Esophagus muscularis mucosa (tissue), 4 donors: Measurements from ENCODE around the gene KPTN. TPM values are rescaled to one million over a fixed set of nuclear protein-coding genes. Genes with fewer than 3 reads are reported as not detected.

Source experiments
- DNase-seq: peaks from one replicate; pipeline ENCODE4 v3.0.0-alpha.2; 2017; ENCODE audit errors: extremely low spot score
- H3K27ac ChIP-seq, 4 donors: fragments of 200-600 bp; sonication (generic); replicated peaks in 1 of 4; 1 replicate in 3 of 4; 2 replicates in 1 of 4; pipeline ENCODE4 v1.5.1; 2016 to 2019; ENCODE audit warnings: mild to moderate bottlenecking in 1 of 4
- H3K27me3 ChIP-seq, 4 donors: fragments of 200-600 bp; sonication (generic); one replicate each; pipeline versions ENCODE4 v1.5.1 to v1.6.0; 2016 to 2019
- H3K36me3 ChIP-seq, 4 donors: fragments of 200-600 bp; sonication (generic); one replicate each; pipeline ENCODE4 v1.5.1; 2016 to 2019
- H3K4me1 ChIP-seq, 4 donors: fragments of 200-600 bp; sonication (generic); one replicate each; pipeline ENCODE4 v1.5.1; 2016 to 2019
- H3K4me3 ChIP-seq, 4 donors: fragments of 200-600 bp; sonication (generic); 1 replicate in 2 of 4; 2 replicates in 2 of 4; pipeline ENCODE4 v1.5.1; 2016 to 2019; ENCODE audit warnings: mild to moderate bottlenecking in 4 of 4, moderate library complexity in 1 of 4
- H3K9me3 ChIP-seq, 4 donors: fragments of 200-600 bp; sonication (generic); 1 replicate in 3 of 4; 2 replicates in 1 of 4; pipeline ENCODE4 v1.5.1; 2016 to 2019
- EP300 ChIP-seq: sonication (generic); formaldehyde crosslinking; IDR thresholded peaks from one replicate; pipeline ENCODE4 v1.6.1; 2017; ENCODE audit warnings: antibody characterized with exemption
- POLR2A ChIP-seq: fragments of 450-650 bp; IDR thresholded peaks from one replicate; pipeline ENCODE4 v1.6.1; 2017; ENCODE audit warnings: antibody characterized with exemption, moderate library complexity, mild to moderate bottlenecking, low read depth
- POLR2AphosphoS5 ChIP-seq, 2 donors: sonication (generic); formaldehyde crosslinking; IDR thresholded peaks; one replicate each; pipeline ENCODE4 v1.6.1; 2017; ENCODE audit warnings: antibody characterized with exemption in 2 of 2
- WGBS: methylation state at CpG from one replicate; pipeline ENCODE4 v1.1.5; 2018; 5-methylcytosine and 5-hydroxymethylcytosine counted together
- intact Hi-C: fragments of 100-400 bp; cut with DNase I; formaldehyde crosslinking; loops from one replicate; pipeline ENCODE4 v1.15.1; 2023
- total RNA-seq, 4 donors: library from RNA; depleted of rRNA; stranded (reverse); fragments of >200 nt; gene quantifications; one replicate each; pipeline versions ENCODE4 v1.1.0 to v1.2.1, GENCODE V29; 2016
- TF ChIP-seq, protein P1 (sequence below), 3 experiments: fragments of 200-600 bp in 2 of 3; fragments of 450-650 bp in 1 of 3; sonication (generic) in 2 of 3; IDR thresholded peaks; one replicate each; pipeline ENCODE4 v1.5.1; 2017 to 2019; ENCODE audit warnings: antibody characterized with exemption in 3 of 3, mild to moderate bottlenecking in 2 of 3, moderate library complexity in 1 of 3

KPTN gene
- total RNA-seq, 4 donors from 2014 or later = 2.3 to 9.4 (median 5.2) TPM

DNA sequence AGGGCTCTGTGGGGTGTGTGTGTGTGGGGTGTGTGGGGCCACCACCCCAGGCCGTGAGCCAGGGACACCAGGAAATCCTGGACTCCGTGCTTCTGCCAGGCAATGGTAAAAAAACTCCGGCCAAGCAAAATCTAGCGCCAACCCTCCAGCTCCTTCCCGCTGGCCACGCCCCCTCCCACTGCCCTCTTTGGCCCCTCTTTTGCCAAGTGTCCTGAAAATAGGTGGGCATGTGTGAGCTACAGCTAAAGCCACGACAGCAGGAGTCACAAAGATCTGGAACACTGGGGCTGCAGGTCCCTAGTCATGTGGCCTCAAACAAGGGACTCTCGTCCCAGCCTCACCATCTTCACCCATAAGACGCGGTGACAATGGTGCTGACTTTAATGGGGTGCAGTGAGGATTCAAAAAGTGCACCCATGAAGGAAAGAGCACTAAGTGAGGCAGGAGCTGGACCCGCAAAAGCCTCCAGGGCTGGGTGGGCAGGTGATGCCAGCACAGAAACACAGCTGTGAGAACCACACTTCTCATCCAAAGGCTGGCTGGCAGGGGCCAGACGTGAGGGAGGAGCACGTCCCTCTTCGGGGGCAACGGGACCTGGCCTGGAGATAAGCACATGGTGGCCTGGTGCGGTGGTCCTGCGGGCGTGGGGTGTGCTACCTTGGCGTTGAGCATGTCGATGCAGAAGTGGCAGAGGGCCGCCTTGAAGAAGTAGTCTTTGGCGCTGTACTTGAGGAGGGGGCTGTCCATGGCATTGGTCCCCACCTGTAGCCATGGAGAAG, 7.5 kb upstream of the KPTN start:
- DNase-seq = no peak
- H3K4me3 ChIP-seq = no peak overlapping the region
- H3K27ac ChIP-seq = no peak overlapping the region
- peaks cover 0 to 11% (median 6%) of the 10 kb centered on the region in 4 donors for H3K4me1 ChIP-seq
- H3K27me3 ChIP-seq = no peaks in the 10 kb centered on the region
- intact Hi-C loops = no loop called here
- peaks cover 36 to 99% (median 89%) of the 10 kb centered on the region in 4 donors for H3K36me3 ChIP-seq
- 89% methylated on average over 22 of the region's 22 CpGs for WGBS
- no peaks in the 10 kb centered on the region for H3K9me3 ChIP-seq
- TF ChIP-seq, protein P1, sequence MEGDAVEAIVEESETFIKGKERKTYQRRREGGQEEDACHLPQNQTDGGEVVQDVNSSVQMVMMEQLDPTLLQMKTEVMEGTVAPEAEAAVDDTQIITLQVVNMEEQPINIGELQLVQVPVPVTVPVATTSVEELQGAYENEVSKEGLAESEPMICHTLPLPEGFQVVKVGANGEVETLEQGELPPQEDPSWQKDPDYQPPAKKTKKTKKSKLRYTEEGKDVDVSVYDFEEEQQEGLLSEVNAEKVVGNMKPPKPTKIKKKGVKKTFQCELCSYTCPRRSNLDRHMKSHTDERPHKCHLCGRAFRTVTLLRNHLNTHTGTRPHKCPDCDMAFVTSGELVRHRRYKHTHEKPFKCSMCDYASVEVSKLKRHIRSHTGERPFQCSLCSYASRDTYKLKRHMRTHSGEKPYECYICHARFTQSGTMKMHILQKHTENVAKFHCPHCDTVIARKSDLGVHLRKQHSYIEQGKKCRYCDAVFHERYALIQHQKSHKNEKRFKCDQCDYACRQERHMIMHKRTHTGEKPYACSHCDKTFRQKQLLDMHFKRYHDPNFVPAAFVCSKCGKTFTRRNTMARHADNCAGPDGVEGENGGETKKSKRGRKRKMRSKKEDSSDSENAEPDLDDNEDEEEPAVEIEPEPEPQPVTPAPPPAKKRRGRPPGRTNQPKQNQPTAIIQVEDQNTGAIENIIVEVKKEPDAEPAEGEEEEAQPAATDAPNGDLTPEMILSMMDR (IDR thresholded peaks at IDR 0.05) = no peak
- TF ChIP-seq POLR2A (no peak), EP300 (no peak), POLR2AphosphoS5 (IDR thresholded peaks at IDR 0.05) (no peak)

DNA sequence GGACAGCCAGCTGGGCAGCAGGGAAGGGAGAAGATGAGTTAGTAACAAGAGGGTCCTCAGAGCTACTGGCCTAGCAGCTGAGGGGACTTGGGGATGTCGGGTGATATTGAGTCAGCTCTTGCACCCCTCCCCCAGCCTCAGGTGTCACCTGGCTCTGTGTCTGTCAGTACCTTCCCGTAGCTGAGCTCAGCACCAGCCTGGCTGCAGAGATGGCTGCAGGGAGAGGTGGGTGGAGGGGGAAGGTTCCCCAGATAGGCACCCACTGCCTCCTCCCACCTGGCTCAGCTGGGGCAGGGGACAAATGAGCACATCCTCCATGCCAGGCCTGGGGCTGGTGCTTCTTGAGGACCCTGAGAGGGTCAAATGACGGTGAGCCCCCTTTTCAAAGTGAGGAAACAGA, 6.8 kb upstream of the KPTN start:
- Histone ChIP-seq H3K9me3 (no peaks in the 10 kb centered on the region), H3K4me3 (no peak overlapping the region), H3K36me3 (peaks cover 32 to 98% (median 84%) of the 10 kb centered on the region in 4 donors), H3K27me3 (no peaks in the 10 kb centered on the region), H3K4me1 (peaks cover 0 to 11% (median 6%) of the 10 kb centered on the region in 4 donors), H3K27ac (no peak overlapping the region)
- intact Hi-C loops = no loop called here
- TF ChIP-seq POLR2A = no peak
- no peak for TF ChIP-seq EP300
- TF ChIP-seq, protein P1 (IDR thresholded peaks at IDR 0.05) = no peak
- no peak for TF ChIP-seq POLR2AphosphoS5 (IDR thresholded peaks at IDR 0.05)
- no peak for DNase-seq
- WGBS = 58% methylated on average over 3 of the region's 3 CpGs

DNA sequence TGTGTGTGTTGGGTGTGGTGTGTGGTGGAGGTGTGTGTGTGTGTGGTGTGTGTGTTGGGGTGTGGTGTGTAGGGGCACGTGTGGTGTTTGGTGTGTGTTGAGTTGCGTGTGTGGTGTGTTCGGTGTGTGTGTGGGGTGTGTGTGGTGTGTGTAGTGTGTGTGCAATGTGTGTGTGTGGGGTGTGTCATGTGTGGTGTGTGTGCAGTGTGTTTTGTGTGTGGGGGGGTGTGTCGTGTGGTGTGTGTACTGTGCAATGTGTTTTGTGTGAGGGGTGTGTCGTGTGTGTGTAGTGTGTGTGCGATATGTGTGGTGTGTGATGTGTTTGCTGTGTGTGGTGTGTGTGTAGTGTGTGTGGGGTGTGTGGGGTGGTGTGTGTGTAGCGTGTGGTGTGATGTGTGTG, 6.0 kb upstream of the KPTN start:
- no peak for TF ChIP-seq EP300
- TF ChIP-seq, protein P1 (IDR thresholded peaks at IDR 0.05) = no peak
- no peak for TF ChIP-seq POLR2A
- TF ChIP-seq POLR2AphosphoS5 (IDR thresholded peaks at IDR 0.05) = no peak
- Histone ChIP-seq H3K27me3 (no peaks in the 10 kb centered on the region), H3K27ac (no peak overlapping the region), H3K9me3 (no peaks in the 10 kb centered on the region), H3K4me3 (no peak overlapping the region), H3K4me1 (peaks cover 3 to 11% (median 8%) of the 10 kb centered on the region in 4 donors), H3K36me3 (peaks cover 32 to 98% (median 80%) of the 10 kb centered on the region in 4 donors)
- 84% methylated on average over 7 of the region's 7 CpGs for WGBS
- no peak for DNase-seq
- intact Hi-C loops = no loop called here

DNA sequence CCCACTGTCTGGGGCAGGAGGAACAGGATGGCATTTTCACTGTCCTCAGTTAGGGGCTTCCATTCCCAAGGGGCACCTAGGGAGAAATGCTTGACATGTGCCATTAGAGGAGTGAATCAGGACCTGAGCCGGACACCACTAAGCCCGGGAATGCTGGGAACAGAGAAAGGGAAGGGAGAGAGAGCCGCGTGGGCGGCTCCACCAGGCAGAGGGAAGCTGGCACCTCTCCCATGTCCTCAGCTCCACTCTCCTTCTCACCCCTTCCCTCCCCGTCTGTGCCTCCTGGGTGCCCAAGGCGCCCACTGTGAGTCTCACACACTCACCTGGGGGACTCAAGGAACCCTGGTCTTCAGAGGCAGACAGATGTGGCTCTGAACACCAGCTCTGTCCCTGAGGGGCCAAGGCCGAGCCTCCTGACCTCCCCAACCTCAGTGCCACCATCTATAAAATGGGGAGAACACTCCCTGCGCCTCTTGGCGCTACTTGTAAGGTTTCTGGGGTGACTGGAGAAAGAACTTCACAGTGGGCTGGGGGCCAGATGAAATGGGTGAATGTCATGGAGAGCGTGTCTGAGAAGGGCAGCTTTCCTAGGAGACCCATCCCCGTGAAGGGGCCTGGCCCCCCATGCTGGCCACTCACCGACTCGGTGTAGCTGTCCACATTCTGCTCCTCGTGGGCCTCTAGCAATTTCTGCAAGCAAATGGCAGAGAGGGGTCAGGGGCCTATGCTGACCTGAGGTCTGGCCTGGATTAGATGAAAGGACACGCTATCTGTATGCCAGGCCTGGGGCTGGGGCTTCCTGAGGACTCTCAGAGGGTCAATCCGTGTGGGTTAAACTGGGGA, 5.3 kb upstream of the KPTN start:
- H3K4me3 ChIP-seq = no peak overlapping the region
- 71% methylated on average over 14 of the region's 17 CpGs for WGBS
- DNase-seq = no peak
- intact Hi-C loops = no loop called here
- H3K9me3 ChIP-seq = no peaks in the 10 kb centered on the region
- H3K27ac ChIP-seq = peak overlapping the region in 1 of 4 donors; percentile 8
- peaks cover 10 to 14% (median 11%) of the 10 kb centered on the region in 4 donors for H3K4me1 ChIP-seq
- peaks cover 32 to 91% (median 74%) of the 10 kb centered on the region in 4 donors for H3K36me3 ChIP-seq
- TF ChIP-seq POLR2AphosphoS5 (IDR thresholded peaks at IDR 0.05) = no peak
- no peak for TF ChIP-seq EP300
- TF ChIP-seq, protein P1 (IDR thresholded peaks at IDR 0.05) = no peak
- no peak for TF ChIP-seq POLR2A
- no peaks in the 10 kb centered on the region for H3K27me3 ChIP-seq
